Measurements from ENCODE around the gene BUD13.
"Not testable (repeated sequence)": the region's sequence is repeated elsewhere in the genome, so short reads cannot be mapped to it uniquely, and the experiment has no call there.

Gene BUD13

DNA sequence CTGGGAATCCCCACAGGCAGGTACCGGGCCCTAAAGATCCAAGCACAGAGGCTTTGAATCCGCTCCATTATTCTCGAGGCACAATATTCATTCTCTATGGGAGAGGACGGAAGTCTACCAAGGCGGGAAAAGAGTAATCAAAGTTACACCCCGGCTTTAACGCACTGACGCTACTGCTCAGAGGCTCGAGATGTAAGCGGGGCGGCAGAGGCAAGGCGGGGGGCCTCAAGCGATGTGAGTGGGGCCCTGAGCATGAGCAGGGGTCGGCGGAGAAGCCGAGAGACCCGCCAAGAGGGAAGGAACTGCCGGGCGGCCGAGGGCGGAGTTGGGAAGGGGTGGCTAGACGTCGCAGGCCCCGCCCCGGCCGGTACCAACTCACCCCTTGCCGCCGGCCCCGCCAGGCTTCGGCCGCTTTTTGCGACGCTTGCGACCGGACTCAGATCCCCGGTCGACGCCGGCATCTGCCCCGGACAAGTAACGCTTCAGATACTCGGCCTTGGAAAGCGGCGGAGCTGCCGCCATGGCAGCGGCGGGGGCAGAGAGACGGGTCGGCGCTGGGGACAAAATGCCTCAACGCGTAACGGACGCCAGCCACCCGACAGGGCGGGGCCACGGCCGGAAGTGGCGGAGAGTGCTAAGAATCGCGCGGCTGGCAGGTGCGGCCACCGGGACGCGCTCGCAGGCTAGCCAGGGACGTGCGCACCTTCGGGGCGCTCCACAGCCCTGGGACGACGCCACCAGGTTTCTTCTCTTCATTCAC is at the start of gene BUD13:
BUD13 (minus strand) TSS at position 545 of the 760 bp plus-strand sequence; CDS start at position 522, 23 bp downstream.
- peak; percentile 91 for DNase-seq (ENCODE audit: low spot score)

GRCh38 chr11:116822575-116822974 is 49.8 kb upstream of the BUD13 start:
- no peak for DNase-seq (ENCODE audit: low spot score)

- no peak for DNase-seq (ENCODE audit: low spot score)
Observed at GRCh38 chr11:116821050-116821918, 48.5 kb upstream of the BUD13 start.

DNA sequence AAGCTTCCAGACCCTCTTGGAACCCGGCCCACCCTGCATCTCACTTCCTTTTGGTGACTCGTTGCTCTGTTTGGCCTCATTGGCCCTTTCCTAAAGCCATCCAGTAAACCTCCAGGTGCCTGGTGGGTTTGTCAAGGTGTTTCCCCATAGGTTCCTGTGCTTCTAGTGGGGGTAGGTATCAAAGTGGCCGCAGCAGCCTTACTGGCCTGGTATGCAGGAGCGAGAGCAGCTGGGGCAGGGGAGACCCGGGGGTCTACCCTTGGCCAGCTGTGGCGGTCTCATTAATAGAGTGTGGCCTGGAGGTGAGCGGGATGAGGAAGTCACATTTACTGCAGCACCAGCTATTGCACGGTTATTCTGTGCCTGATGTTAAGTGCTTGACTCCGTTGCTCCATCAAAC is 46.3 kb upstream of the BUD13 start:
- no peak for DNase-seq (ENCODE audit: low spot score)

GRCh38 chr11:116814502-116814901 is 41.7 kb upstream of the BUD13 start:
- no peak for DNase-seq (ENCODE audit: low spot score)

DNA sequence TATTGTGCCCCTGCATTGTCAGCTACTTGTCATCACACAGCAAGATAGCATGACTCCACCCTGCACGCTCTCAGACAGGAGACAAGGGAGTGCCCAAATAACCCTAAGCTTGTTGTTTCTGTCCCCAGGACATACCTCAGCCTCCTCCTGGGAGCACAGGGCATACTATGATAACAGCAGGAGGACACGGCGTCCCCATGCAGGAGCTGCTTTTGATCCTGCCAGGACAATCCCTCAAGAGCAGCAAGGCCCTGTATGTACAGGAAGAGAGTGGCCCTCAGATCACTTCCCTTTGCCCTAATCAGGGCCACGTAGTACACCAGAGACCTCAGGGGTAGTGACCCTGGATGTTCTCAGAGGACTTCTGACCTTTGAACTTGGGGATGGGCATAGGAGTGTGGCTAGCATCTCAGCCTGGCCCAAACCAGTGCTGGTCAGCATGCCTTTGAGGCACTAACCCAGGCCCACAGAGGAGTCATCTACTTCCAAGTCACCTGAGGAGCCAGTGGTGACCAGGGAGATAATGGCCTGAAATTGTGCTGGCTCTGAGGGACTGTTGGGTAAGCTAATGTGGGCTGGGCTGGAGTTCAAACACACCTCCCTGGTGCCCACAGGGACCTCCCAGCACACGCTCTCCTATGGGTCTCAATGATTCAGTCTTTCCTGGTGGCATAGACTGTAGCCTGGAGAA is 41.1 kb upstream of the BUD13 start:
- DNase-seq (ENCODE audit: low spot score), result no peak

DNA sequence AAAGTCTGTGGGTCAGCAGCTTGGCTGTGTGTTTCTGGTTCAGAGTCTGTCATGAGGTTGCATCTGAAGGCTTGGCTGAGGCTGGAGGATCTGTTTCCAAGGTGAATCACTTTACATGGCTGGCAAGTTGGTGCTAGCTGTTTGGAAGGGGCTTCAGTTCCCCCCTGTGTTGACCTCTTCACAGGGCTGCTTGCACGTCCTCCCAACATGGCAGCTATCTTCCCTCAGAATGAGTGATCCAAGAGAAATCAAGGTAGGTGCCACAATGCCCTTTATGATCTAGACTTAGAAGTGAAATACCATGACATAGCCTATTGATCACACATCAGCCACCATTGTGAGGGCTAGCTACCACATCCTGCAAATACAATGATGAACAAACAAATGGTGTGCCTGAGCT is 40.4 kb upstream of the BUD13 start:
- DNase-seq (ENCODE audit: low spot score), result no peak

GRCh38 chr11:116812109-116812508 is 39.3 kb upstream of the BUD13 start:
- DNase-seq (ENCODE audit: low spot score), result no peak

GRCh38 chr11:116811194-116811593 is 38.4 kb upstream of the BUD13 start:
- DNase-seq (ENCODE audit: low spot score), result no peak

DNA sequence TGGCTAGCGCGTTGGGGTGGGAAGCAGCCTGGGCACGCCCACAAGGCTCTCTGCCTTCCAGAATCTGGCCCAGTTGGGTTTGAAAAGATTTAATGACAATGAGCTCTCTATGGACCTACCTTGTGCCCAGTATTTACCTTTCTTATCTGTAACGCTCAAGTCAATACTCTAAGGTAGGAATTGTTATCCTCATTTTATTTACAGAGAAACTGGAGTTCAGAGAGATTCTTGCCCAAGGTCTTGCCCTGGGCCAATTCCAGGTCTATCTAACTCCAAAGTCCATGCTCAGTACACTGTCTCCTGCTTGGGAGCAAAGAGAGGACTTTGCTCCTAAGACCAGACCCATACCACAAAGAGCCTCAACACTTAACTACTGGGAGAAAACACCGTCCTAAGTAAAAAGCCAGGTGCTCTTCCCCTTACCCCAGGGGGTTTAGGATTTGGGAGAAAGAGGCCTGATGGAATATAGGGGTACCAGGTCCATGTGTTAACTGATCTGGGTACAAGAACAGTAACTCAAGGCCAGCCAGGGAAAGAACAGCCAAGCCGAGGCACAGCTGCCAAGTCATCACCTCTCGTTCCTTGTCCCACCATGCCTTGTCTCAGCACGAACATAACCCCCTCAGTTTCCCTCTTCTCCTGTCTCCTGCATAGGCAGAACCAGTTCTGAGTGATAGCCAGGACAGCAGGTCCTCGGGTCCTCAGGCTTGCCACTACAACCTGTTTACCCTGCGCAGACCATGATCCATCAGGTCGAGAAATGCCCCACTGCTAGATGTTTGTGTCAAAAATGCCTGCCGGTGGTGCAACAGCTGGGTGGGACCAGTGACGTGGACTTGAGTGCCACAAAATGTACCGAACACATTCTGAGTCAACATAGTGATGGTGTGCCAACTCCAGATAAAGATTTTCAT is 35.7 kb upstream of the BUD13 start:
- no peak for DNase-seq (ENCODE audit: low spot score)

DNA sequence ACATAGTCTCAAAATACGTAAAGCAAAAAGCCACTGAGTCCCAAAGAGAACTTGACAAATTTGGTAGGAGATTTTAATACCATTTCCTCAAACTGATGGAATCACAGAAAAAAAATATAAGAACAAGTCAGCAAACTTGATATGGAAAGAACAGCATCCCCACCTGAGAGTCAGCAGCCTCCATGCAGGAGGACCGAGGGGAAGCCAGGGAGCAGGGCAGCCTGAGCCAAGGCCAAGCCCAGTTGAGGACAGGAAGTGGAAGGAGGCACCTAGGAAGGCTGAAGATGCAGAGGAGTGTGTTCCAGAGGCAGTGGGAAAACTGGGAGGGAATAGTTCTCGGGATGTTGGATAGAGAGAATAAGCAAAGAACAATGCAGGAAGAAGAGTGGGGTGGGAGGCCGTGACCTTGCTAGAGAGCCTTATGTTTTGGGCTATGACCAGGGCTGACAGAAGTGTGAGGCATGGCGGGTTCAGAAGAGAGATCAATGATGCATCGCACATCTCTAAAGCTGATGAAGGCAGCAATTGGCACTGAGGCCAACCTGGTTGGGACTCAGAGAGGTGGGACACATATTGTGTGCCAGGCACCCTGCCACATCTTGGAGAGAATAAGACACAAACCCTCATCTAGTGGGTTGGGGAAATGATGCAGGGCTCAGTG is 34.9 kb upstream of the BUD13 start:
- no peak for DNase-seq (ENCODE audit: low spot score)

DNA sequence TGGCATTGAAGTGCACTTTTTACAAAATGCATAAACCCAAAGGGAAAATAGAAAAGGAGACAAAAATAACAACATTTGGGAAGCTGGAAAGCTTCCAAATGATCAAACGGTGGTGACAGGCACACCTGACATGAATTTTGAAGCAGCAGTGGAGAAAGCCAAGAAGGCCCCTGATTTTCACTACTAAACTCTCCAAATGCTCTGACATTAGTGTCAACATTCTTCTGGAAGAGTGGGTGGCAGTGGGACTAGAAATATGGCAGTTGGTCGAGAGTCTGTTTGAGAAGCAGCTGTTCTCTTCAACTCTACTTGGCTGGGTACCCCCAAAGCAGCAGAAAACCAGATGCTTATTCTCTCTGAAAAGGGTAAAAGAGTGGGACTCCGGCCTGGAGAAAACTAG is 31.2 kb upstream of the BUD13 start:
- DNase-seq (ENCODE audit: low spot score), result no peak

GRCh38 chr11:116801662-116802061 is 28.9 kb upstream of the BUD13 start:
- not testable (repeated sequence) for DNase-seq (ENCODE audit: low spot score)

DNA sequence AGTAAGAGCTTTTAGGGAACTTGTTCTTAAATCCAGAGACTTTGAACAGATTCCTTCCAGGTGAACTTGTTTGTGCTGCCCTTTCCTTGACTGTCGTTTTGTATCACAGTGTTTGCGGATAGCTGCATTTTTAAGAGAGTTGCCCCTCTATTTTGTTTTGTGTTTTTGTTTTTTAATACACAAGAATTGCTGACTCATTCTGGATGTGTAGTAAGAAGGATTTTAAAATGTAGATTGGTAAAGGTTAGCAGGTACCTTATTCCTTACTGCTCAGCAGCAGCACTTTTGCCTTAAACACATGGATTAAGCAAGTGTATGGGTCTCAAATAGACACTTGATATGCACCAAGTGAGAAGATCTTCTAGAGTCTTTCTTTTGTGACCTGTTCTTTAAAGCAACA is 27.8 kb upstream of the BUD13 start:
- no peak for DNase-seq (ENCODE audit: low spot score)

GRCh38 chr11:116798368-116798767 is 25.6 kb upstream of the BUD13 start:
- no peak for DNase-seq (ENCODE audit: low spot score)

DNA sequence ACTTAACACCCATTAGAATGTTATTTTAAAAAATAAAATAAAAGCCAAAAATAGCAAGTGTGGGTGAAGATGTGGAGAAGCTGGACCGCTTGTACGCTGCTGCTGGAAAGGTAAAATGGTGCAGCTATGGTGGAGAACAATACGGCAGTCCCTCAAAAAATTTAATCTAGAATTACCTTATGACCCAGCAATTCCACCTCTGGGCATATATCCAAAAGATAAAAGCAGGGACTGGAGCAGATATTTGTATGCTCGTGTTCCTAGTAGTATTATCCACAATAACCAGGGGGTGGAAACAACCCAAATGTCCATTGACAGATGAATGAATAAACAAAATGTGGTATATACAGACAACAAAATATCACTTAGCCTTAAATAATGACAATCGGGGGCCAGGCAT is 25.0 kb upstream of the BUD13 start:
- no peak for DNase-seq (ENCODE audit: low spot score)

DNA sequence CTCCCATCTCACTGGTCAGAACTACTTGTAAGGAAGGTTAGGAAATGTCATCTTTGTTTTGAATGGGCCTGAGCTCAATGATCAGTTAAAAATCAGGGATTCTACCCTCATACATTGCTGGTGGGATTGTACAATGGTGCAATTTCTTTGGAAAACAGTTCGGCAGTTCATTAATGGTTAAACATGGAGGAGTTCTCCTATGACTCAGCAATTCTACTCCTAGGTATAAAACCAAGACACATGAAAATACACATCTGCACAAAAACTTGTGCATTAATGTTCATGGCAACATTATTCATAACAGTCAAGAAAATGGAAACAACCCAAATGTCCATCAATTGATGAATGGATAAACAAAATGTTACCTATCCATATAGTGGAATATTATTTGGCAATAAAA is 23.8 kb upstream of the BUD13 start:
- DNase-seq (ENCODE audit: low spot score), result no peak

GRCh38 chr11:116794851-116795250 is 22.1 kb upstream of the BUD13 start:
- DNase-seq (ENCODE audit: low spot score), result no peak

DNA sequence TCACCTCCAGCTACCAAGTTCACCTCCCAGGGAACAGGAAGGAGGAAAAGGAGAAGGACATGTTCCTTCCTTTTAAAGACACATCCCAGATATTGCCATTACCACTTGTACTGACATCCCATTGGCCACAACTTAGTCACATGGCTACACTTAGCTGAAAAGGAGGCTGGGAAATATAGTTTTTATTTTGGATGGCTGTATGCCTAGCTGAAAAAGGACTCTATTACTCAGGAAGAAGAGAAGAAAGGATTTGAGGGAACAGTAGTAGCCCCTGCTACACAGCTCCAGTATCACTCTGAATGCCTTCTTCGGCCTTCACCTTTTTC is 20.9 kb upstream of the BUD13 start:
- no peak for DNase-seq (ENCODE audit: low spot score)

GRCh38 chr11:116792869-116793771 is 20.3 kb upstream of the BUD13 start:
- no peak for DNase-seq (ENCODE audit: low spot score)
